GM12874 (cell line): ENCODE measurements around the gene LDB1.
A peak's percentile ranks its signal among the peaks of the same experiment; 100 is the strongest.

Source experiments
- CTCF ChIP-seq: IDR thresholded peaks from 2 replicates; pipeline ENCODE4 v1.5.1; 2011; ENCODE audit warnings: low read depth, mild to moderate bottlenecking, control low read depth, low read length, moderate library complexity; ENCODE audit not compliant: insufficient read depth

The LDB1 gene

GRCh38 chr10:102133373-102134195, 13.4 kb upstream of the LDB1 start:
- no peak for TF ChIP-seq CTCF

GRCh38 chr10:102132563-102133372, 12.6 kb upstream of the LDB1 start, which contains the start of gene PPRC1:
TSS of gene PPRC1 (plus strand) at chr10:102133040. CDS start at chr10:102133069, 29 bp downstream.
- peak; percentile 90 for TF ChIP-seq CTCF

- TF ChIP-seq CTCF: no peak
Measured at GRCh38 chr10:102132193-102132562, 12.0 kb upstream of the LDB1 start.

GRCh38 chr10:102131286-102132170, 11.4 kb upstream of the LDB1 start:
- no peak for TF ChIP-seq CTCF

GRCh38 chr10:102123223-102123622, 3.1 kb upstream of the LDB1 start:
- TF ChIP-seq CTCF: no peak

GRCh38 chr10:102122450-102122849, 2.3 kb upstream of the LDB1 start:
- no peak for TF ChIP-seq CTCF

- no peak for TF ChIP-seq CTCF
Measured at GRCh38 chr10:102121739-102122372, 1.7 kb upstream of the LDB1 start.
